HG02759 (cell line): ENCODE measurements around the gene SLC25A29.

Experiments
- ATAC-seq: cut with Tn5 transposase; IDR thresholded peaks from one replicate; pipeline ENCODE4 v1.9.1; 2021; ENCODE audit warnings: mild to moderate bottlenecking, moderate library complexity; ENCODE audit not compliant: unreplicated experiment

The SLC25A29 gene

GRCh38 chr14:100332797-100333196 lies 26.6 kb upstream of the SLC25A29 start:
- peak; percentile 77 for ATAC-seq

- ATAC-seq = no peak
Observed at GRCh38 chr14:100332071-100332639, 25.9 kb upstream of the SLC25A29 start.

DNA sequence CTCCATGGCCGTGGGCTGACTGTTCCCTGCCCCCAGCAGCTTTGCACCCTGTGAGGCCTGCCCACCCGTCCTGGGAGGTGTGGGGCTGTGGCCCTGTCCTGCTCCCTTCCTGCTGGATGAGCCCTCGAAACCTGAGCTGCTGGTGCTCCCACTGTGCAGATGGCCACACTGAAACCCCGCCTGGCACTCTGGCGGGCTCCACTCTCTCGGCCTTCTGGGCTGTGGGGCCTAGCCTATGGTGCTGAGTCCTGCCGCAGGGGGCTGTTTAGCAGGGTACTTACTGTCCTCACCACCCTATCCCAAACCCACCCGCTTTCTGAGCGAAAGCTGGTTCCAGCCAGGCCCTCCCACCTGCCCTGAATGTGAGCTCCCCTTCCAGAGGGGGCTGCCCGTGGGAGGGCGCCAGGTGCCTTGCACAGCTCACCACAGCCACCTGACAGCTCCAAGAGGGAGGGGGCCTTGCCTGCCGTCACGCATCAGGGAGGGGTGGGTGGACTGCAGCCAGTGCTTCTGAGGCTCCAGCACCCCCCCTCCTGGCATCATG lies 24.2 kb upstream of the SLC25A29 start:
- ATAC-seq = no peak

DNA sequence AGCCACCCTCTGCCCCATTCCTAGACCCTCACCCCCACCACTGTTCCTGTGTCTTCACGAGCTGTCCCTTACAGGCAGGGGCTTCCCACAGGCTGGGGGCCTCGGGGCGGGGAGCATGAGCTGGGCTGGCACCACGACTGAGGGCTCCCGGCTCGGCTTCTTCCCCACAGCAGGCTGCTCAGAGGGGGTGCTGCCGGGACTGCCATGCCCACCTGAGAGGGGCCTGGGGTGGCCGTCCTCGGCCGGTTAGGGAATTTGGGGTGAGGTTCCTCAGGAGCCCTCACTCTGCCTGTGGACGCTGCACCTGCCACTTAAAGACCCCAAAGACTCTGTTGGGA lies 23.7 kb upstream of the SLC25A29 start:
- no peak for ATAC-seq

DNA sequence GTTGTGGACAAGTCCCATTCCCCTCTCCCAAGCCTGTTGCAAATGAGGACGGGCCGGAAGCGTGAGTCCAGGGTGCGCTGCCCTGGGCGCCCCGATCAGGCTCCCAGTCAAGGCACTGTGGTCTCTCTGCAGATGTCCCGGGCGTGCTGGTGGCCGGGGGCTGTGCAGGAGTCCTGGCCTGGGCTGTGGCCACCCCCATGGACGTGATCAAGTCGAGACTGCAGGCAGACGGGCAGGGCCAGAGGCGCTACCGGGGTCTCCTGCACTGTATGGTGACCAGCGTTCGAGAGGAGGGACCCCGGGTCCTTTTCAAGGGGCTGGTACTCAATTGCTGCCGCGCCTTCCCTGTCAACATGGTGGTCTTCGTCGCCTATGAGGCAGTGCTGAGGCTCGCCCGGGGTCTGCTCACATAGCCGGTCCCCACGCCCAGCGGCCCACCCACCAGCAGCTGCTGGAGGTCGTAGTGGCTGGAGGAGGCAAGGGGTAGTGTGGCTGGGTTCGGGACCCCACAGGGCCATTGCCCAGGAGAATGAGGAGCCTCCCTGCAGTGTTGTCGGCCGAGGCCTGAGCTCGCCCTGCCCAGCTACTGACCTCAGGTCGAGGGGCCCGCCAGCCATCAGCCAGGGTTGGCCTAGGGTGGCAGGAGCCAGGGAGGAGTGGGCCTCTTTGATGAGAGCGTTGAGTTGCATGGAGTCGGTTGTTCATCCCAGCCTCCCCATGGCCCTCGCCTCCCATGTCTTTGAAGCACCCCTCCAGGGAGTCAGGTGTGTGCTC lies 23.2 kb upstream of the SLC25A29 start:
- no peak for ATAC-seq

GRCh38 chr14:100328495-100329163 lies 22.4 kb upstream of the SLC25A29 start:
- ATAC-seq = no peak

GRCh38 chr14:100327128-100327527 lies 20.9 kb upstream of the SLC25A29 start:
- ATAC-seq = no peak

DNA sequence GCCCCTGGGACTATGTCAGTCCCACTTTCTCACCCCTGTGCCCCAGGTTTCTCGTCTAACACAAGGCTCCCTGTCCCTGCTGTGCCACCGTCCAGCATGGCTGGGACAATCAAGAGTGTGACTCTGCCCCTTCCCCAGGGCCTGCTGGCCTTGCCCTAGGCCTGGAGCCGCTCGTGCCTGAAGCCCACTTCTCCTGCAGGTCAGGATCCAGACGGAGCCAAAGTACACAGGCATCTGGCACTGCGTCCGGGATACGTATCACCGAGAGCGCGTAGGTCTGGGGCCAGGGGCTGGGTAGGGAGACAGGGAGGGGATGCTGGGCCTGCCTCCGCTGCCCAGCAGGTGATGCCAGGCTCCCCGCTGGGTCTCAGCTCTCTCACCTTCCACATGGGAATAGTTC lies 19.7 kb upstream of the SLC25A29 start:
- no peak for ATAC-seq

GRCh38 chr14:100325231-100325632 lies 19.0 kb upstream of the SLC25A29 start:
- ATAC-seq = no peak

- no peak for ATAC-seq
Observed at GRCh38 chr14:100323942-100324307, 17.7 kb upstream of the SLC25A29 start.

- no peak for ATAC-seq
Observed at GRCh38 chr14:100323121-100323941, 17.1 kb upstream of the SLC25A29 start, which contains the start of gene SLC25A47. SLC25A47 (plus strand) TSS chr14:100323339; CDS start chr14:100323415, 76 bp downstream.

DNA sequence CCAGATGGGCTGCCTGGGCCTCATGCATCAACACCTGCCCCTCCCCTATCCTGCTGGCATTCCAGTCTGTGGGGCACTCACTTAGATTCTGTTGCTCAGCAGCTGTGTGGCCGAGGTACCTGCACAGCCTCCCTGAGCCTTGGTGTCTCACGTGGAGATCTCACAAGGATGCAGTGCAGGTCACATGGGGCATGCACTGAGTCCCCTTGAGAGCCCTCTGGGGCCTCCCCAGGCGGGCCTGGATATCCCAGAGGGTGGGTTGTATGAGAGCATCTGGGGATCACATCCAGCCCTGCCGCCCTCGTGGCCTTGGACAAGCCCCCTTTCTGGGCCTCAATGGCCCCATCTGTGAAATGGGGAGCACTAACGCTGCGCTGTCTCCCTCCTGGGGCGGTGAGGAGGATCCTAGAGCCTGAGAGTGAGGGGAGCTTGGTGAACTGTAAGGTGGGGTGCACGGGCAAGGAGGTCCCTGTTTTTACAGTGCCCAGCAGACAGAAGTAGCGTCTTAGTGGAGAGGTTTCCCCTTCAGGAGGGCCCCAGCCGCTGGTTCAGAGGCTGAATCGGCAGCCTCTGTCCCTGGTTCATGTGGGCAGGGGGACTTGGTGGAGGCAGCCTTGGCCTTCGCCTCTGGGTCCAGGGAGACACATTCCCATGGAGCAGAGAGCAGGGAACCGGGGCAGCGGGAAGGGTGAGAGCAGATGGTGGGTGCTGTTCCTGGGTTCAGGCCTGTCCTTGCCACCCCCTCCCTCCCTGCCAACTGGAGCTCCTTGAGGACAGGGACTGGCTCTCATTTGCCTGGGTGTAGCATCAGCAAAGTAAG lies 16.1 kb upstream of the SLC25A29 start:
- ATAC-seq = no peak

GRCh38 chr14:100321473-100322137 lies 15.4 kb upstream of the SLC25A29 start:
- ATAC-seq = no peak

- no peak for ATAC-seq
Observed at GRCh38 chr14:100320157-100320856, 14.1 kb upstream of the SLC25A29 start.

- ATAC-seq = peak; percentile 95
Observed at GRCh38 chr14:100317912-100318808, 11.9 kb upstream of the SLC25A29 start.

DNA sequence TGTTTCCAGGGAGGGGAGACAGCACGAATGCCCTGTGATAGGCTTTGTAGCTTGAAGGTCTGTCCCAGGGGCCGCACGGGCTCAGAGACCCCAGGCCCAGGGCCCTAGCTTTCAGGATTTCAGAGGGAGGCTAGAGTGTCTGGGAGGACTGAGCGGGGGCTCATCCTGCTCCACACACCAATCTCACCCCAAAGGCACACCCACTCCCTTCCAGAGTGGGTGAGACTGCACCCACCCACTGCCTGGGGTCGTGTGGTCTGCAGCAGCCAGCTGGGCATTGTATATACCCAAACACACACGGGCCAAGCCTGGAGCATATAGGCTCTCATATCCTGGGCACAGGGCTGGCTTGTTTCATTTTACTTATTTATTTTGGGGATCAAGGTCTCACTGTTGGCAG lies 11.1 kb upstream of the SLC25A29 start:
- ATAC-seq = no peak

DNA sequence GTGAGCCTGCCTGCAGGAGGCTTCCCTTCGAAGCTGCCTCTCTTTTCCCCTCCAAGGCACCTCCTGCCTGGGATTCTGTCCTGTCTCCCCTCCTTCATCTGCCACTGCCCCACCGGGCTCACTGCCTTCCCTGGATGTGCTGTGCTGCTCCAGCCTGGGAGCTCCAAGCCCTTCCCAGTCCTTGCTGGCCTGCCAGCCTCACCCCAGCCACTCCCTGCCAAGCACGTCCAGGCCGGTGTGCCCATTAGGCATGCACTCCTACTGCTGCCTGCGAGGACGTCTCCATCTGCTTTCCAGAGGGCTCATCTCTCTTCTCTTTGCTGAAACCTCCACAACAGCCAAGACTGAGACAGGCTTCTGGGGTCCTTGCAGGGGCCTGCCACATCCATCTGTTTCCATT lies 8.5 kb upstream of the SLC25A29 start:
- no peak for ATAC-seq
